Raji (cell line): ENCODE results near the gene POLN.
A peak's percentile ranks its signal among the peaks of the same experiment; 100 is the strongest.

Experiments
- POLR2A ChIP-seq: IDR thresholded peaks from 2 replicates; pipeline ENCODE4 v1.6.1; 2011; ENCODE audit warnings: low read depth, low read length, control low read depth; ENCODE audit not compliant: insufficient read depth

The POLN gene

DNA sequence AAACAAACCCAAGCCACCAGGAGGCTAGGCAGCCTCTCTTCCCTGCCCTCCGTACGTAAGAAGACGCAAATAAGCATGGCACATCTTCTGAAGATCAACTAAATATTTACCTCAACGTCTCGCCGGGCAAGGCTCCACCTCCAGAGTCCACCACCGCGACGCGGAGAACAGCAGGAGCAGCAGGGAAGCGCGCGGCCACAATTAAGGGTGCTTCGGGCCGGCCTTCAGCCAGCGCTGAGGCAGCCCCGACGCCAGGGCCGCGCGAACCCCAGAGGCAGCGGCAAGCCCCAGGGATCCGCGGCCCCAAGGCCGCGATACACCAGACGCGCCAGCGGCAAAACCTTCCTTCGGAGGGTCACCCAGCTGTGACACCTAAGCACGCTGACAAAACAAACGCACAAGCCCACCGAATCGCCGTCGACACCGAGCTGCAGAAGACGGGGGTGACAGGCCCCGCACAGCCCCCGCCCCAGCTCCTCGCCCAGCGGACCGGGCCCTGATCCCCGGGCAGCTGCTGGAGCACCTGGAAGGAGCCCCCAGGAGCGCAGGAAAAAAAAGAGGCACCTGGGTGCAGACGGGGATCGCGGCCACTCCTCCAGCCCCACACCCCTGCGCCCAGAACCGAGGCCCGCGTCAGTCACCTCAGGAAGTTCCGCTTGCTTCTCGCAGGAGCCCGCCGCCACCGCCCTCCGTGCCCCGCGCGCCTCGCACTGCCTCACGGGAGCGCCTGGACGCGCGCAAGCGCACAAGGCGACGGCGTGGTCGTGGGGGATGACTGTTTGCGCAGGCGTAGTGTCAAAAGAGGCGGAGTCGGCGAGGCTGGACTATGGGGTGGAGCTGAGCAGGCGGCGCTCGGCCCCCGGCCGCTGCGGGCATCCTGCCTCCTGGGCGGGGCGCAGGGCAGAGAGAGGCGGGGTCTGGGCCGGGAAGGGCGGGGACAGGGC lies at the start of gene POLN, which contains the start of gene HAUS3:
Gene POLN, minus strand, starts transcription at position 712 of the 944 bp plus-strand sequence. CDS start 12,890 bp downstream, outside the sequence.
Gene HAUS3, minus strand, starts transcription at position 712 of the 944 bp plus-strand sequence. CDS start 1,175 bp downstream, outside the sequence.
- peak; percentile 84 for TF ChIP-seq POLR2A

- TF ChIP-seq POLR2A = no peak
Measured at GRCh38 chr4:2290974-2291704, 49.2 kb upstream of the POLN start.

DNA sequence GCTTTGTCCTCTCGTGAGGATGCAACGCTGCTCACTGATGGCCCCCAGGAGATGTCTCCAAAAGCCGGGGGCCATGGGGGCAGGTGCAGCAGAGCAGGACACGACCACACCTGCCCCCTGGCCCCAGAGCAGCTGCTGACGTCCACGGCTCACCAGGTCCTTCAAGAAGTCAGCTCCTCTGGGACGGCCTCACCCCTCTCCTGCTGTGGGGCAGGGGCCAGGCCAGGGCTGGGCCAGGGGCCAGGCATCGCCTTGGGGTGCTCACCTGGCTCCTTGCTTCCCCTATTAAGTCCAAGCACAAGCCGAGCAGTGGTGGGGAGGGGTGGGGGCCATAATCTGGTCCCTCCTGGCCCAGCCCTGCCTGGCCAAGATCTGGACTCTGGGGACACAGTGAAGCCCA lies 48.6 kb upstream of the POLN start:
- TF ChIP-seq POLR2A = no peak

DNA sequence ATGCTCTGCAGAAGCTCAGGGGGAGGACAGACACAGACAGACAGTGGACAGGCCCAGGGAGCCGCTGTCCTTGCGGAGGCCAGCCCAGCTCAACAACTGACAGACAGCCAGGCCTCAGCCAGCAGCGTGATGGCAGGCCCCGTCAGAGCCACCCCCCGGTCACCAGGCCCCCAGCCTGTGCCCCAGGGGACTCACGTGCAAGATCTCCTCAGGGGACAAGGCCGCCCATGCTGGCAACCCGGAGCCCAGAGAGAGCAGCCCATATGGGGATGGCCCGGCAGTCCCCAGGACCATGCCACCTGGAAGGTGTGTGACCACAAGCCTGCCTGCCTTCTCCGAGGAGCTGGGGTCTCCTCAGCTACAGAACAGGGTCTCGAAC lies 48.0 kb upstream of the POLN start:
- no peak for TF ChIP-seq POLR2A

- TF ChIP-seq POLR2A = no peak
Measured at GRCh38 chr4:2289311-2289954, 47.5 kb upstream of the POLN start.

DNA sequence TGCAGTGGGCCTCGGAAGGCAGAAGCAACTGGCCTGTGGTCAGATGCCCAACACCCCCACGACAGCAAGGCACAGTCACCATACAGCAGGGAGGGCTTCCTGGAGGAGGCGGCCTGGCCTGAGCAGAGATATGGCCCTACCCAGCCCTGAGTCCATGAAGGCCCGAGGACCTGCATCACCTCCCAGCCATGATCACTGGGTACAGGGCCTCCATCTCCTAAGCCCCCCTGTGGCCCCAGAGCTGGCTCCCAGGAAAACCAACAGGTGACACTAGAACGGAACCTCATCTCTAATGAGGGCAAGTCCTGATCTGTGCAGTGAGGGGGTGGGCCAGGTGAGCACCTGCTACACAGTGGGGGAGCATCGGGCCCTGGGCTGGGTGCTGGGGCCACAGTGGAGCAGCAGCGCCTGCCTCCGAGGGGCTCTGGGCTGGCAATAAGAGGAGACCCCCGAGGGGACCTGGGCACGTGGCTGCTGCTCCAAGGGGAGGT lies 46.2 kb upstream of the POLN start:
- TF ChIP-seq POLR2A = no peak

GRCh38 chr4:2287594-2287915 lies 45.6 kb upstream of the POLN start:
- TF ChIP-seq POLR2A = no peak

DNA sequence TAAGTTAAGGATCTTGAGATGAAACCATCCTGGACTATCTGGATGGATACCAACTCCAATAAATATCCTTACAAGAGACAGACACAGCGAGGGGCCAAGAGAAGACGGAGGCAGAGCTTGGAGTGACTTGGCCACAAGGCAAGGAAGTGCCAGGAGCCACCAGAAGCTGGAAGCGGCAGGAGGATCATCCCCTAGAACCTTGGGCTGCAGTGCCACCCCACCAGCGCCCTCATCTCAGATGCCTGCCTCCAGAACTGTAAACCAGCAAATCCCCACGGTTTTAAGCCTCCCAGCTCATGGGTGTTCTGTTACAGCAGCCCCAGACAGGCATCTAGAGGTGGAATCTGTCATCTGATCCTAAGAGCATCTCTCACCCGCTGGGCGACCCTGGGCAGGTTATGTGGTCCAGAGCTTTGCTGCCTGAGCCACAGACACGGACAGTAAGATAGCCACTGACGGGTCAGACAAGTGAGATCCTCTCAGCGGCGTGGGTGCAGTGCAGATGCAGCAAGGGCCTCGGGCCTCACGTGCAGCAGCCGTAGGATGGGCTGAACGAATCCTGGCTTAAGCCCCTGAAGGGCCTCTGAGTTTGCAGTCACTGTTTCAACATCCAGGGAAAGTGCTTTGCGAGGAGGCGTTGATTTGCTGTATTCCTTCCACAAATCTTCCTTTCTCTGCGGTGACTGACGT lies 45.1 kb upstream of the POLN start:
- TF ChIP-seq POLR2A = no peak

DNA sequence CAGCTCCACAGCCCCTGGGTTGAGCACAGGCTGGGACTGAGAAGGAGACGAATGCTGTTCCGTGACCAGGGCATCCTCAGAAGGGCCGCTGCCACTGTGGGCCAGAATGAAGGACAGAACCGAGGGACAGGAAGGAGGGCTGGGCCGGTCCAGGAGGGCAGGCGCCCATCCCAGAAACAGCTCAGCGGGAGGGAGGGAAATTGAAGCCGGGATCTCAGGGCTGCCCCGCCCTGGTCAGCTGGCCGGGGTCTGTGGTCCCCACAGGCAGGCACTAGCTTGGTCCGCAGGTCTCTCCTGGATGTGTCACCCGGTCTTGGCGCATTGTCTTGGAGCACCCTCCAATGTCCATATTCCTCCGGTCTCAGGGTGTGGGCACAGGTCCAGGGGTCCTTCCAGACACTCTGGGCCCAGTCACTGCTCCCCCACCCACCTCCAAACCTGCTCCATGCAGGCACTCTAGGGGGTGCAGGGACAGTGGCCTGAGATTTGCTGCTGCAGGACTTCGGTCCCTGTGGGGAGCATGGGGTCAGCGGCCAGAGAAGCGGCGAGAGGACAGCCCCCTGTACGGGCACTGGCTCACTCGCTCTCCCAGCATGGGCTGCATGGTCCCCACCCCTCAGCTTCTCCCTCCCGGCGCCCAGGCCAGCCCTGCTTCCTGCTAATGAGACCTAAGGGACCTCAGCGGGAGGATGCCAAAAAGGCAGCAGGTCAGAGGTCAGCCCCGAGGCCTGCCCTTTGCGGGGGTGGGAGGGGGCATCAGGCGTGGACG lies 43.9 kb upstream of the POLN start:
- no peak for TF ChIP-seq POLR2A

DNA sequence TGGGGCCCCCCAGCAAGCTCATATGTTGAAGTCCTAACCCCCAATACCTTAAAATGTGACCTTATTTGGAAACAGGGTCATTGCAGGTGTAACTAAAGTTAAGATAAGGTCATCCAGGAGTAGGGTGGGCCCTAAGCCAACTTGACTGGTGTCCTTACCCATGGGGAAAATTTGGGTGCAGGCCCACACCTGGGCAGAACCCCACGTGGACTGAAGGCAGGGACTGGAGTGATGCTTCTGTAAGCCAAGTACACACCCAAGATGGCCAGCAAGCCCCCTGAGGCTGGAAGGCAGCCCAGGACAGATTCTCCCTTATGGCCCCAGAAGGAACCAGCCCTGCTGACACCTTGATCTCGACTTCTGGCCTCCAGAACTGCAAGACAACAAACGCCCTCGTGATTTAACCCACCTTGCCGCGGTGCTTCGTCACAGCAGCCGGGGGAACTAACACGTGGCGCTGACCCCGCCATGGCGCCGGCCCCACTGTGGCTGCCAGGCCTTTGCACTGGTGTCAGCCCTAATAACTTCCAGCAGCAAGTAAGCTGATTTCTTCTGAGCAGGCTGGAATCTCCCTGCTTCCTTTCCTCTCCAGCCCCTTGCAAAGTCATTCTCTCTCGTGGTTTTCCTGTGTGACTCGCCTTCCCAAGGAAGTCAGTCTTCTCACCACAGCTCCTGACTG lies 43.2 kb upstream of the POLN start:
- TF ChIP-seq POLR2A = no peak

GRCh38 chr4:2284161-2284933 lies 42.4 kb upstream of the POLN start:
- no peak for TF ChIP-seq POLR2A

- no peak for TF ChIP-seq POLR2A
Measured at GRCh38 chr4:2283199-2283711, 41.3 kb upstream of the POLN start.
